GM21515 (cell line): ENCODE results near the gene PRDX6.
"Not testable (repeated sequence)": the region's sequence is repeated elsewhere in the genome, so short reads cannot be mapped to it uniquely, and the experiment has no call there.

ENCODE experiments used
- ATAC-seq: cut with Tn5 transposase; IDR thresholded peaks from one replicate; pipeline ENCODE4 v1.9.1; 2021; ENCODE audit not compliant: unreplicated experiment

The PRDX6 gene

DNA sequence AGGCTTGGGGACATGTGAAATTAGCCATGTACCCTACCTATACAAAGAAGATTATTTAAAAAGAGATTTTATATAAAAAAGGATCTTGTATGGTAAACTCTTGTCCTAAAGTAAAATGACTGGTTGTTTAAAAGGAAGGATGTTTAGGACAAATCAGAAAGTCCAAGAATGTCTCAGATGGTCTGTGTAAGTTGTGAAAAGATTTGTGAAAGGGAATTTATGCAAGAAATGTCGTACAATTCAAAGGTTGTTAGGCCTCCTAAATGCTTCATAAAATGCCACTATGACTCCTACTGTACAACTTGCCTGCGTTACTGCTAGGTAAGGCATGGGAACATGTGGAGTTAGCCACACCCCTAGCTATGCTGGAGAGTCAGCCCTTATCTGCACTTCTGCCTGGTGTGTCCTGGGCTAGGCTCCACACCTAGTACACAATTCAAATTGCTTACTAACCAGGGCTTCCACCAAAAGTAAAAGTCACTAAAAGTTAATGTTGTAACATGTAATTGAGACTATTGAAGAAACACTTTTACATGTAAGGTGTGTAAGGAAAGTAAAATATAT lies 19.7 kb downstream of the PRDX6 start:
- ATAC-seq: no peak

DNA sequence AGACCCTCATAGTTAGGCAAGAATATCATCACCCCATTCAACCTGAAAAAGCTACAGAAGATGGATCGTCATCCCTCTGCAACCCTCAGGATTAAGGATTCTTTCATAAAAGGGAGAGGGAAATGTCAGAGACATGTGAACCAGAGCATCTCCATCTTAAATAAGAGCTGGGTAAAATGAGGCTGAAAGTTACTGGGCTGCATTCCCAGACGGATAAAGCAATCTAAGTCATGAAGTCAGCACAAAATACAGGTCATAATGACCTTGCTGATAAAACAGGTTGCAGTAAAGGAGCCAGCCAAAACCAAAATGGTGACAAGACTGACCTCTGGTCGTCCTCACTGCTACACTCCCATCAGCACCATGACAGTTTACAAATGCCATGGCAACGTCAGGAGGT lies 22.6 kb downstream of the PRDX6 start:
- ATAC-seq: no peak

GRCh38 chr1:173502104-173502503 lies 25.0 kb downstream of the PRDX6 start:
- ATAC-seq: no peak

DNA sequence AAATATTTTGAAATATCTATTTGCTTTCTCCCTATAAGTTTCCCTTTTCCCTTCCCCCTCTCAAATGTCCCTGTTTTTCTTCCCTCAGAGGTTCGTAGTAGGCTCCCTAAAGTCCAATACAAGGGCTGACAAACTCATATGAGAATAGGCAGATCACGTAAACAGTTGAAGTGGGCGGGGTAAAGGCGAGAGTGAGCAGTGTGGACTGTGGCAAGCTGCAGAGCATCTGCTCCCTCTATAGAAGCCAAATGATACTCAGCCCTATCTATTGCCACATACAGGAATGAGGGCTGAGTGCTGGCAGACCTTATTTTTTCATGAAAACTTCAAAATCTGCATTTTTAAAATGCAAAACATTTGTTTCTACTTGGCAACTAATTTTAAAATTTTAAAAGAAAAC lies 26.3 kb downstream of the PRDX6 start:
- ATAC-seq: no peak

DNA sequence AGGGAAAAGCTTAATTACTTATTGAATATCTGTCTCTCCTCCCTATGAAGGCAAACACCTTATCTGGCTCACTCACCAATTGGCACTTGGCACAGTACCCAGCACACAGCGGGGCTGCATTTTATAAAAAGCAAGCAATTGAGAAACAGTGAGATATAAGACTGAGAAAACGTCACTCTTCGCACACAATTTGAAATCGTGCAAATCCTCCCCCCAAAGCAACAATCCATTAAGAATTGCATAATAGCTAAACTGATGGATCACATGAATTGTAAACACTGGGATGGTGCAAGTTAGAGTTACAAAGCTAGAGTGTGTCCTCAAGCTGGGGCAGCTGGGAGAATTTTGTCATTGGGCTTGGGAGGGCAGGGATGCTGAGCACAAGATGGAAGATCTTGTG lies 27.1 kb downstream of the PRDX6 start:
- ATAC-seq: no peak

DNA sequence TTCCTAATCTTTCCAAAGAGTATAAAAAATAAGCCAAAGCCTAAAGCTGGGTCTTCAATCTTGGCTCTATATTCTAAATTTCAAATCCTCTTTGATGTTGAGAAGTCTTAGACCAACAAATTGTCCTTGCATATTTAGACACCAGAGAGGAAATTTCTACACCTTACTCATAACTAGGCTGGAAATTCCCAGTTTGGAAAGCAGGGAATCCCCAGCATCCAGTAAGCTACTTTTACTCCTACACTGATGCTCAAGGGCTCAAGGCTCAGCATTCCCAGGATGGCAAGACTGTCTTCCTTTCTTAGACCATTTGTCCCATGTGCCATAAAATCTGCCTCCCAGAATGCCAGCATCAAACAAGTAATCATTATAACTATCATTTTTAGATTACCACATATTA lies 28.3 kb downstream of the PRDX6 start:
- ATAC-seq: no peak

DNA sequence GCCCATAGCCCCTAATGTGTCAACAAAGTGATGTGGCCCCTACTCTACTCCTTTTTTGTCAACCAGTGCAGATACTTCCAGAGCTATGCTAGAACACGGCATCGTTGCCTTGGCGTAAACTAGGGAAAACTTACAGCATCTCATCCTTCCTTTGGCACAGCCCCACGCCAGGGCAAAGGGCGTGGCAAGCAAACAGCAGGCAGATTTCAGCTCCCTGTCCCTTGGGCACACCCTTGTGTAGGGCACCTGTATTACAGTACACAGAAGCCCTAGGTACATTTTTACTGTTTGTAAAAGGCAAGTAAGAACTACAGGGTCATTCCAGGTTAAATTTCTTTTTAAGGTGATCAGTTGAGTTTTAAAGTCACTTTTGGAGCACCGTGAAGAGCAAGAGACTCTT lies 29.3 kb downstream of the PRDX6 start:
- ATAC-seq: no peak

GRCh38 chr1:173507205-173507846 lies 30.2 kb downstream of the PRDX6 start:
- no peak for ATAC-seq

DNA sequence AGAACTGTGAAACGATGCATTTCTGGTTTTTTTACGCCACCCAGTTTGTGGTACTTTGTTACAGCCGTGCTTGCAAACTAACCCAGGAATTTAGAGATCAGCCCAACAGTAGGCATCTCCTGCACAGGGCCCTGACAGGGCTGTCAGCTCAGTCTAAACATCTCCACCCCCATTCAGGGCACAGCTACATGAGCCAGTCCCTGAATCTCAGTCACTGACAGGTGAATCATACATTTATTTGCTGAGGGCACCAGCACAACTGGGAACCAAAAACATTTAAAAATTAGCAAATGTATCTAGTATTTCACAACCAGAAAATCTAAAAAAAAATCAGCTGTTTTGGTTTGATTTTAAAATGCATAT lies 30.7 kb downstream of the PRDX6 start:
- no peak for ATAC-seq

DNA sequence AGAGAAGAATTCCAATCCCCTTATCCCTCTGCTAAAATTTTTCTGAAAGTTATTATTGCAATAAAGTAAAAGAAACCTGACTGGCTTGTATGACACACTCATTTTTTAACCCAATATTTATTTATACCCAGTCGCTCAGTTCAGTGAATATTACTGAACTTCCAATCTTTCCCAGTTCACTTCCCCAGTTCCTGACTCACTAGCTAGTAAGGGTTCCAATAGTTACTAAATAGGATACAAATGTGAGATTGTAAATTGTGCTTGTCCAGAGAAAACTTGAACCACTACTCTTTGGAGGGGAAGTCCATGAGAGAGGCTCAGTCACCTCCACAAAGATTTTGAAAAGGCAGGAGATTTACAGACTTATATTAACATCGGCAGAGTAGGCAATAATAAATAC lies 31.4 kb downstream of the PRDX6 start:
- ATAC-seq: no peak

- no peak for ATAC-seq
Observed at GRCh38 chr1:173509797-173510196, 32.7 kb downstream of the PRDX6 start.

DNA sequence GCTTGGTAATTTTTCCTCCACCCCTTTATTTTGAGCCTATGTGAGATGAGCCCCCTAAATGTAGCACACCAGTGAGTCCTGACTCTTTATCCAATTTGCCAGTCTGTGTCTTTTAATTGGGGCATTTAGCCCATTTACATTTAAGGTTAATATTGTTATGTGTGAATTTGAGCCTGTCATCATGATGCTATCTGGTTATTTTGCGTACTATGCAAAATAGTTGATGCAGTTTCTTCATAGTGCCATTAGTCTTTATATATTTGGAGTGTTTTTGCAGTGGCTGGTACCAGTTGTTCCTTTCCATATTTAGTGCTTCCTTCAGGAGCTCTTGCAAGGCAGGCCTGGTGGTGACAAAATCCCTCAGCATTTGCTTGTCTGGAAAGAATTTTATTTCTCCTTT lies 37.4 kb downstream of the PRDX6 start:
- not testable (repeated sequence) for ATAC-seq

GRCh38 chr1:173520799-173521198 lies 43.7 kb downstream of the PRDX6 start:
- ATAC-seq: no peak

GRCh38 chr1:173523329-173523728 lies 46.2 kb downstream of the PRDX6 start:
- ATAC-seq: no peak

DNA sequence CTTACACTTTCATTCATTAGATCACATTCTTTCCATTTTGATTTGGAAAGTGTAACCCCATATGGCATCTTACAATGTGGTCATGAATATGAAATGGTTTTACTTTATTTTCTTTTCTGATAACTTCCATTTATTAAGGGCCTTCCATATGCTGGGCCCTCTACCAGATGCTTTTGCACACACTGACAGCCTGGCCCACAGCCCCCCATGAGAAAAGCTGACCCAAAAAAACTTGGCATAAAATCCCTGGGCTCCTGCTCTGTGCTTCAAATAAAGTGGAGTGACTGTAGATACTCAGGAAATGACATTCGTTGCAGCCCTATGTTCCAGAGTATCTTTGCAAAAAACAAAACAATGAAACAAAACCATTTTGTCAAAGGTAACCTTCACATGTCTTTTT lies 48.8 kb downstream of the PRDX6 start:
- no peak for ATAC-seq

DNA sequence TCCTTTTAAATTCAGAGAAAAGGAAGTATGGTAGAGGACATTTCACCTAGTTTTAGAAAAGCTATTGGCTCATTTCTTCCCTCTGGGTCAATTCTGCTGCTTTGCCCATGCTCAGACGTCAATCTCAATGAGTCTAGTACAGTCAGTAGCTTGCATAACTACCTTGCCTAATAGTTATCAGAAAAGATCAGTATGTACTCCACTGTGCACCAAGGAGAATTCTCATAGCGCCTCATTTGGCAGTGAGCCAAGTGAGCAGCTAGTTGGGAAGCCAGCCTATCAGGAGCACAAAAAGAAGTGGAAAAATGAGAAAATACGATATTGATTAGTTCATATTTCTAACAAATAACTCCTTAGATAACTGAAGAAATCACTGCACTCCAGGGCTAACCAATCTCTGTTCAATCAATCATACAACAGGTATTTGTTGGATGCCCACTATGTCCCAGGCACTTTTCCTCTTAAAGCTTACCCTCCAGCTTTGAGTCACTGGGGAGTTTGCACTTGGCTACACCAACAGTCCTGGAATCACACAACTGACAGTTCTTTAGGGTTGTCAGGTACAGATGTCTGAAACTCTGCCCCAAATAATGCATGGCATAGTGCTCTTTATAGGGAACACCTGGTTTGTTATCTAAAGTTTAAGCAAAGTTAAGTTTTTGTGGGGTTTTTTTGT lies 50.2 kb downstream of the PRDX6 start:
- ATAC-seq: no peak

DNA sequence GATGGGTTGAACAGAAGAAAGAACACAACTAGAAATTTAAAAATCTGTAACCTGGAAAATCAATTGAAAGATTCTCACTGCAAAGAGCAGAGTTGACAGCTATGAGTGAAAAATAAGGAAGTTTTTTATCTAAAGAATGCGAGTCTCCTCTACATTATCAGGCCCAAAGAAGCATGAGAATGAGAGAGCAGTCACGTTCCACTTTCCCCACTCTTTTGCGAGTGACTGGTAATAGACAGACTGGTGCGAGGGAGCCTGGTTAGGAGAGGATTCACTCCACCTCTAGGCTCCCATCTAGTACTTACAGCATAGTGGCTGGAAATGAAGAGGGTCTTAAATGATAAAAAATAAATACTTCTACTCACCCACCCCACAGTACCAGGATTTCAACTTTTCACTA lies 52.0 kb downstream of the PRDX6 start:
- no peak for ATAC-seq

- no peak for ATAC-seq
Observed at GRCh38 chr1:173530795-173531693, 53.9 kb downstream of the PRDX6 start.

GRCh38 chr1:173532237-173532636 lies 55.1 kb downstream of the PRDX6 start:
- no peak for ATAC-seq

DNA sequence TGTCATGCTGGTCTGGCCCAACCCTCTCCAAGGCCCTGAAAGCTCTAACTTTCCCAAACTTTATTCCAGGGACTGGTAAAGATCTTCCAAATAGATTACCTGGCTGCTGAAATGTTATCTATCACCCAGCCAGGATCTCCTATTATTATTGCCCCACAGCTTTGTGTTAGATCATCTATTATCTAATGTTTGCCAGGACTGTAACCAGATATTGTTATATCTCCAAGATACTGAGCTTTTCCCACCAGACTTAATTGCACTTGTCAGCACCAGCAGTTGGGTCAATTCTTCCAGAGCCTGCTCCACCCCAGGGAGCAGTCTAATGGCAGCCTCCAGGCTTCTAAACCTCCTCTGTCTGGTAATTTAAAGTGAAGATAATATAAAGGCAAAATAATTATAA lies 59.1 kb downstream of the PRDX6 start:
- ATAC-seq: no peak
